ENCODE results near the gene OR52M1.

Gene OR52M1

GRCh38 chr11:4576880-4577279, 31.9 kb downstream of the OR52M1 start:
- DNase-seq = no peak

GRCh38 chr11:4577761-4578160, 32.8 kb downstream of the OR52M1 start:
- no peak for DNase-seq

- DNase-seq = no peak
These were observed 33.6 kb downstream of the OR52M1 start for GRCh38 chr11:4578624-4579023.

- no peak for DNase-seq
These were observed 35.1 kb downstream of the OR52M1 start for GRCh38 chr11:4580124-4580523.

GRCh38 chr11:4581443-4581842, 36.5 kb downstream of the OR52M1 start, which contains the start of gene OR52I2:
OR52I2 (plus strand) TSS chr11:4581743.
- no peak for DNase-seq

- no peak for DNase-seq
These were observed 44.0 kb downstream of the OR52M1 start for GRCh38 chr11:4589017-4589416.

GRCh38 chr11:4593739-4594138, 48.7 kb downstream of the OR52M1 start, which contains the start of gene OR52I1:
OR52I1 (plus strand) TSS chr11:4594039; CDS start chr11:4594039, 0 bp downstream.
- DNase-seq = no peak

All from CD4-positive, alpha-beta T cell treated with Interleukin-6 for 4 hours (primary cell).